HCT116 (cell line): Measurements from ENCODE around the gene WBP1L. TPM values are rescaled to one million over a fixed set of nuclear protein-coding genes. Genes with fewer than 3 reads are reported as not detected.

Experiments used
- ATAC-seq: fragments of 200-7000 bp; cut with Tn5 transposase; 2 replicates; pipeline ENCODE4 v1.9.1; 2020; ENCODE audit warnings: mild to moderate bottlenecking, moderate library complexity
- BruUV-seq: library from RNA; stranded (reverse); fragments of 400-500 nt; replicated peaks from 2 replicates; lab custom pipeline; 2021; lab: Mats Ljungman, UMichigan
- CTCF ChIA-PET: fragments of 300-600 bp; sonication (Branson Sonifier 250); formaldehyde crosslinking; loops from one replicate; lab custom pipeline; 2021; ENCODE audit warnings: antibody characterized with exemption; lab: Charles Lee
- POLR2A ChIA-PET: fragments of 300-600, 350-600 bp; sonication (Branson Sonifier 250); formaldehyde crosslinking; loops from one replicate; lab custom pipeline; 2021; ENCODE audit warnings: antibody characterized with exemption; lab: Charles Lee
- RAD21 ChIA-PET, 2 experiments: fragments of 300-600 bp; sonication (Branson Sonifier 250); formaldehyde crosslinking; loops; one replicate each; lab custom pipeline; 2023; ENCODE audit warnings: low total read pairs in 2 of 2; ENCODE audit not compliant: uncharacterized antibody in 2 of 2, unreplicated experiment in 2 of 2, low non-redundant PET in 1 of 2; lab: Charles Lee
- DNase-seq: peaks from one replicate; pipeline ENCODE4 v3.0.0-alpha.2; 2010; ENCODE audit warnings: low read depth, low spot score
- H2AFZ ChIP-seq: fragments of 200-600 bp; shearing (Covaris generic), sonication (generic); 2 replicates; pipeline ENCODE4 v1.6.1; 2017; ENCODE audit warnings: low read depth, mixed run types, mixed read lengths, antibody characterized with exemption, low read length; ENCODE audit not compliant: poor library complexity, severe bottlenecking
- H3K27ac ChIP-seq: 2 replicates; pipeline ENCODE4 v1.5.1; 2012; ENCODE audit warnings: low read depth, low read length
- H3K27me3 ChIP-seq: fragments of 200-600 bp; sonication (generic); 2 replicates; pipeline ENCODE4 v1.6.1; 2016; ENCODE audit warnings: mixed run types, low read length, mixed read lengths; ENCODE audit not compliant: insufficient read depth
- H3K36me3 ChIP-seq, 2 experiments: fragments of 200-500 bp in 1 of 2; fragments of 200-600 bp in 1 of 2; sonication (Bioruptor generic) in 1 of 2; sonication (generic) in 1 of 2; 2 replicates each; pipeline versions ENCODE4 v1.5.1 to v1.6.1; 2014 to 2016; ENCODE audit warnings: low read length in 2 of 2, inconsistent platforms in 1 of 2, mixed read lengths in 1 of 2, mixed run types in 1 of 2; ENCODE audit not compliant: insufficient read depth in 2 of 2, control insufficient read depth in 1 of 2
- H3K4me1 ChIP-seq, 2 experiments: fragments of 200-600 bp in 1 of 2; sonication (generic) in 1 of 2; 2 replicates each; pipeline versions ENCODE4 v1.5.1 to v1.6.1; 2012 to 2017; ENCODE audit warnings: low read length in 2 of 2, inconsistent platforms in 1 of 2, mild to moderate bottlenecking in 1 of 2, mixed read lengths in 1 of 2, mixed run types in 1 of 2, moderate library complexity in 1 of 2; ENCODE audit not compliant: insufficient read depth in 2 of 2, control insufficient read depth in 1 of 2
- H3K4me2 ChIP-seq: fragments of 200-600 bp; sonication (generic); 2 replicates; pipeline ENCODE4 v1.6.1; 2017; ENCODE audit warnings: mixed run types, low read length, mixed read lengths
- H3K4me3 ChIP-seq, 2 experiments: fragments of 200-600 bp in 1 of 2; sonication (generic) in 1 of 2; replicated peaks in 1 of 2; 2 replicates each; pipeline ENCODE4 v1.5.1; 2011 to 2016; ENCODE audit warnings: low read length in 2 of 2, control low read depth in 1 of 2, low read depth in 1 of 2, mild to moderate bottlenecking in 1 of 2, mixed read lengths in 1 of 2, mixed run types in 1 of 2
- H3K79me2 ChIP-seq: fragments of 200-600 bp; sonication (generic); 2 replicates; pipeline ENCODE4 v1.6.1; 2017; ENCODE audit warnings: mild to moderate bottlenecking, mixed run types, low read length, moderate library complexity, mixed read lengths; ENCODE audit not compliant: insufficient read depth
- H3K9ac ChIP-seq: fragments of 200-600 bp; sonication (generic); 2 replicates; pipeline ENCODE4 v1.6.1; 2016; ENCODE audit warnings: low read length, mixed read lengths
- H3K9me2 ChIP-seq: fragments of 200-600 bp; sonication (generic), shearing (Covaris generic); 2 replicates; pipeline ENCODE4 v1.6.1; 2017; ENCODE audit warnings: mixed run types, mild to moderate bottlenecking, moderate library complexity; ENCODE audit not compliant: insufficient read depth
- H3K9me3 ChIP-seq, 2 experiments: fragments of 200-500 bp in 1 of 2; fragments of 200-600 bp in 1 of 2; sonication (Bioruptor generic) in 1 of 2; sonication (generic) in 1 of 2; 2 replicates each; pipeline ENCODE4 v1.6.1; 2014 to 2017; ENCODE audit warnings: low read length in 2 of 2, mixed read lengths in 2 of 2, inconsistent platforms in 1 of 2, low read depth in 1 of 2, mild to moderate bottlenecking in 1 of 2, mixed run types in 1 of 2, moderate library complexity in 1 of 2; ENCODE audit not compliant: control insufficient read depth in 1 of 2, insufficient read depth in 1 of 2
- H4K20me1 ChIP-seq: fragments of 200-600 bp; sonication (generic), shearing (Covaris generic); 2 replicates; pipeline ENCODE4 v1.6.1; 2017; ENCODE audit warnings: mixed run types, mild to moderate bottlenecking, moderate library complexity; ENCODE audit not compliant: insufficient read depth
- CBX3 ChIP-seq: IDR thresholded peaks from 2 replicates; pipeline ENCODE4 v1.6.1; 2012; ENCODE audit warnings: low read depth
- CEBPB ChIP-seq: IDR thresholded peaks from 2 replicates; pipeline ENCODE4 v1.6.1; 2012; ENCODE audit warnings: low read depth
- EGR1 ChIP-seq: IDR thresholded peaks from 2 replicates; pipeline ENCODE4 v1.6.1; 2012; ENCODE audit warnings: low read depth
- ELF1 ChIP-seq: IDR thresholded peaks from 2 replicates; pipeline ENCODE4 v1.6.1; 2012; ENCODE audit warnings: low read depth, borderline replicate concordance
- EZH2phosphoT487 ChIP-seq: fragments of 200-600 bp; IDR thresholded peaks from 2 replicates; pipeline ENCODE4 v1.6.1; 2018; ENCODE audit warnings: antibody characterized with exemption, borderline replicate concordance
- JUND ChIP-seq: IDR thresholded peaks from 2 replicates; pipeline ENCODE4 v1.6.1; 2012
- POLR2A ChIP-seq: IDR thresholded peaks from 2 replicates; pipeline ENCODE4 v1.7.0; 2011; ENCODE audit warnings: borderline replicate concordance; ENCODE audit not compliant: insufficient read depth, insufficient read length; ENCODE audit errors: extremely low read depth
- POLR2AphosphoS5 ChIP-seq: IDR thresholded peaks from 2 replicates; pipeline ENCODE4 v1.6.1; 2011; ENCODE audit warnings: mild to moderate bottlenecking, low read depth, low read length, moderate library complexity
- RAD21 ChIP-seq: IDR thresholded peaks from 2 replicates; pipeline ENCODE4 v1.6.1; 2012; ENCODE audit warnings: low read depth, mild to moderate bottlenecking
- SIN3A ChIP-seq: IDR thresholded peaks from 2 replicates; pipeline ENCODE4 v1.6.1; 2012; ENCODE audit warnings: low read depth
- SRF ChIP-seq: IDR thresholded peaks from 2 replicates; pipeline ENCODE4 v1.6.1; 2012; ENCODE audit warnings: low read depth
- TCF7L2 ChIP-seq: IDR thresholded peaks from 2 replicates; pipeline ENCODE4 v1.7.0; 2011; ENCODE audit warnings: borderline replicate concordance, inconsistent platforms; ENCODE audit not compliant: insufficient read depth, insufficient read length; ENCODE audit errors: extremely low read depth
- ZFX ChIP-seq: fragments of 450-650 bp; IDR thresholded peaks from 2 replicates; pipeline ENCODE4 v1.6.1; 2017
- ZNF274 ChIP-seq: fragments of 200-500 bp; sonication (Bioruptor generic); IDR thresholded peaks from 2 replicates; pipeline ENCODE4 v1.6.1; 2014; ENCODE audit warnings: mild to moderate bottlenecking, low read depth, low read length, inconsistent platforms
- intact Hi-C: fragments of 100-400 bp; cut with micrococcal nuclease; formaldehyde crosslinking; loops from 2 replicates; pipeline ENCODE4 v1.10.0; 2022
- total RNA-seq: library from RNA; stranded (reverse); gene quantifications from one replicate; pipeline ENCODE4 v1.2.1, GENCODE V29; 2021; ENCODE audit not compliant: unreplicated experiment
- TF ChIP-seq, protein P1 (sequence below): IDR thresholded peaks from 2 replicates; pipeline ENCODE4 v1.6.1; 2012
- TF ChIP-seq, protein P2 (sequence below), 3 experiments: fragments of 200-600 bp in 1 of 3; sonication (generic) in 1 of 3; IDR thresholded peaks in 2 of 3; conservative IDR thresholded peaks in 1 of 3; 2 replicates each; pipeline ENCODE4 v1.5.1; 2012 to 2017; ENCODE audit warnings: low read depth in 2 of 3, low read length in 2 of 3, antibody characterized with exemption in 1 of 3, borderline replicate concordance in 1 of 3, control low read depth in 1 of 3, mild to moderate bottlenecking in 1 of 3, mixed read lengths in 1 of 3, mixed run types in 1 of 3, moderate library complexity in 1 of 3; ENCODE audit not compliant: insufficient read depth in 1 of 3
- TF ChIP-seq, protein P3 (sequence below): IDR thresholded peaks from 2 replicates; pipeline ENCODE4 v1.6.1; 2012; ENCODE audit warnings: low read depth
- TF ChIP-seq, protein P4 (sequence below): IDR thresholded peaks from 2 replicates; pipeline ENCODE4 v1.6.1; 2011; ENCODE audit warnings: mild to moderate bottlenecking, low read length, moderate library complexity; ENCODE audit not compliant: insufficient replicate concordance; ENCODE audit errors: extremely low read depth
- TF ChIP-seq, protein P5 (sequence below): IDR thresholded peaks from 2 replicates; pipeline ENCODE4 v1.6.1; 2012

The WBP1L gene
- total RNA-seq, 1 experiment from 2014 or later, result 25.2 TPM

DNA sequence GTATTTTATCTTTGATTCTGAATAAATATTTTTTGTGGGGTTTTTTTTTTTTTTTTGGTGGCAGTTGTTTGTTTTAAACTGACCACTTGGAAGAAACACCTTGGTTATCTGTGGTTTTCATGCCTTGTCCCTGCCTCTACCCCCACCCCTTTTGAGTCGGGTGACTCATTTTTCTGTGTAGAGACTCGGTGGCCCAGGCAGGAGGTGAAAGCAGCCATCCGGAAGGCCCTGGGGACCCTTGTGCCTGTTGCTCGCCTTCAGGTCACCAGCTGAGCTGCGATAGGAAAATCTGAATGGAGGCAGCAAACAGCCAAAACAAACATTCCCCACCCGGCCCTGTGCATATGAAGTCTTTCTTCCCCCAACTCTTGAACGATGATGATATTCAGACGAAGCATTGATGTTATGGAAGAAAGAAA lies 70.7 kb downstream of the WBP1L start:
- Histone ChIP-seq H3K9ac (no peak overlapping the region), H3K27me3 (no peaks in the 10 kb centered on the region), H3K4me1 (no peaks in the 10 kb centered on the region)
- TF ChIP-seq CBX3 (no peak), SIN3A (no peak), CEBPB (no peak), JUND (no peak), EGR1 (no peak), ZFX (no peak), POLR2AphosphoS5 (no peak), EZH2phosphoT487 (no peak), POLR2A (no peak), TCF7L2 (no peak), ZNF274 (no peak), ELF1 (no peak), SRF (no peak), RAD21 (no peak)
- TF ChIP-seq, protein P1, sequence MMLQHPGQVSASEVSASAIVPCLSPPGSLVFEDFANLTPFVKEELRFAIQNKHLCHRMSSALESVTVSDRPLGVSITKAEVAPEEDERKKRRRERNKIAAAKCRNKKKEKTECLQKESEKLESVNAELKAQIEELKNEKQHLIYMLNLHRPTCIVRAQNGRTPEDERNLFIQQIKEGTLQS, result no peak
- TF ChIP-seq, protein P2, sequence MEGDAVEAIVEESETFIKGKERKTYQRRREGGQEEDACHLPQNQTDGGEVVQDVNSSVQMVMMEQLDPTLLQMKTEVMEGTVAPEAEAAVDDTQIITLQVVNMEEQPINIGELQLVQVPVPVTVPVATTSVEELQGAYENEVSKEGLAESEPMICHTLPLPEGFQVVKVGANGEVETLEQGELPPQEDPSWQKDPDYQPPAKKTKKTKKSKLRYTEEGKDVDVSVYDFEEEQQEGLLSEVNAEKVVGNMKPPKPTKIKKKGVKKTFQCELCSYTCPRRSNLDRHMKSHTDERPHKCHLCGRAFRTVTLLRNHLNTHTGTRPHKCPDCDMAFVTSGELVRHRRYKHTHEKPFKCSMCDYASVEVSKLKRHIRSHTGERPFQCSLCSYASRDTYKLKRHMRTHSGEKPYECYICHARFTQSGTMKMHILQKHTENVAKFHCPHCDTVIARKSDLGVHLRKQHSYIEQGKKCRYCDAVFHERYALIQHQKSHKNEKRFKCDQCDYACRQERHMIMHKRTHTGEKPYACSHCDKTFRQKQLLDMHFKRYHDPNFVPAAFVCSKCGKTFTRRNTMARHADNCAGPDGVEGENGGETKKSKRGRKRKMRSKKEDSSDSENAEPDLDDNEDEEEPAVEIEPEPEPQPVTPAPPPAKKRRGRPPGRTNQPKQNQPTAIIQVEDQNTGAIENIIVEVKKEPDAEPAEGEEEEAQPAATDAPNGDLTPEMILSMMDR (IDR thresholded peaks at IDR 0.05 in 2 of 3, conservative IDR thresholded peaks at IDR 0.05 in 1 of 3; ENCODE audit: borderline replicate concordance in 1 of 3, insufficient read depth in 1 of 3, low read depth in 2 of 3, low read length in 2 of 3), result no peak
- TF ChIP-seq, protein P3, sequence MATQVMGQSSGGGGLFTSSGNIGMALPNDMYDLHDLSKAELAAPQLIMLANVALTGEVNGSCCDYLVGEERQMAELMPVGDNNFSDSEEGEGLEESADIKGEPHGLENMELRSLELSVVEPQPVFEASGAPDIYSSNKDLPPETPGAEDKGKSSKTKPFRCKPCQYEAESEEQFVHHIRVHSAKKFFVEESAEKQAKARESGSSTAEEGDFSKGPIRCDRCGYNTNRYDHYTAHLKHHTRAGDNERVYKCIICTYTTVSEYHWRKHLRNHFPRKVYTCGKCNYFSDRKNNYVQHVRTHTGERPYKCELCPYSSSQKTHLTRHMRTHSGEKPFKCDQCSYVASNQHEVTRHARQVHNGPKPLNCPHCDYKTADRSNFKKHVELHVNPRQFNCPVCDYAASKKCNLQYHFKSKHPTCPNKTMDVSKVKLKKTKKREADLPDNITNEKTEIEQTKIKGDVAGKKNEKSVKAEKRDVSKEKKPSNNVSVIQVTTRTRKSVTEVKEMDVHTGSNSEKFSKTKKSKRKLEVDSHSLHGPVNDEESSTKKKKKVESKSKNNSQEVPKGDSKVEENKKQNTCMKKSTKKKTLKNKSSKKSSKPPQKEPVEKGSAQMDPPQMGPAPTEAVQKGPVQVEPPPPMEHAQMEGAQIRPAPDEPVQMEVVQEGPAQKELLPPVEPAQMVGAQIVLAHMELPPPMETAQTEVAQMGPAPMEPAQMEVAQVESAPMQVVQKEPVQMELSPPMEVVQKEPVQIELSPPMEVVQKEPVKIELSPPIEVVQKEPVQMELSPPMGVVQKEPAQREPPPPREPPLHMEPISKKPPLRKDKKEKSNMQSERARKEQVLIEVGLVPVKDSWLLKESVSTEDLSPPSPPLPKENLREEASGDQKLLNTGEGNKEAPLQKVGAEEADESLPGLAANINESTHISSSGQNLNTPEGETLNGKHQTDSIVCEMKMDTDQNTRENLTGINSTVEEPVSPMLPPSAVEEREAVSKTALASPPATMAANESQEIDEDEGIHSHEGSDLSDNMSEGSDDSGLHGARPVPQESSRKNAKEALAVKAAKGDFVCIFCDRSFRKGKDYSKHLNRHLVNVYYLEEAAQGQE, result no peak
- TF ChIP-seq, protein P4, sequence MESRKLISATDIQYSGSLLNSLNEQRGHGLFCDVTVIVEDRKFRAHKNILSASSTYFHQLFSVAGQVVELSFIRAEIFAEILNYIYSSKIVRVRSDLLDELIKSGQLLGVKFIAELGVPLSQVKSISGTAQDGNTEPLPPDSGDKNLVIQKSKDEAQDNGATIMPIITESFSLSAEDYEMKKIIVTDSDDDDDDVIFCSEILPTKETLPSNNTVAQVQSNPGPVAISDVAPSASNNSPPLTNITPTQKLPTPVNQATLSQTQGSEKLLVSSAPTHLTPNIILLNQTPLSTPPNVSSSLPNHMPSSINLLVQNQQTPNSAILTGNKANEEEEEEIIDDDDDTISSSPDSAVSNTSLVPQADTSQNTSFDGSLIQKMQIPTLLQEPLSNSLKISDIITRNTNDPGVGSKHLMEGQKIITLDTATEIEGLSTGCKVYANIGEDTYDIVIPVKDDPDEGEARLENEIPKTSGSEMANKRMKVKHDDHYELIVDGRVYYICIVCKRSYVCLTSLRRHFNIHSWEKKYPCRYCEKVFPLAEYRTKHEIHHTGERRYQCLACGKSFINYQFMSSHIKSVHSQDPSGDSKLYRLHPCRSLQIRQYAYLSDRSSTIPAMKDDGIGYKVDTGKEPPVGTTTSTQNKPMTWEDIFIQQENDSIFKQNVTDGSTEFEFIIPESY, result no peak
- TF ChIP-seq, protein P5, sequence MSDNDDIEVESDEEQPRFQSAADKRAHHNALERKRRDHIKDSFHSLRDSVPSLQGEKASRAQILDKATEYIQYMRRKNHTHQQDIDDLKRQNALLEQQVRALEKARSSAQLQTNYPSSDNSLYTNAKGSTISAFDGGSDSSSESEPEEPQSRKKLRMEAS, result no peak
- TF ChIP-seq, all 23 proteins: peak for 0
- POLR2A ChIA-PET, result no interaction called here
- RAD21 ChIA-PET, result no interaction called here
- H3K4me2 ChIP-seq, result no peak overlapping the region
- H3K27ac ChIP-seq, result no peak overlapping the region
- H3K9me3 ChIP-seq, result no peaks in the 10 kb centered on the region
- no peak for DNase-seq
- no peak overlapping the region for H2AFZ ChIP-seq
- no peak overlapping the region for H3K4me3 ChIP-seq
- ATAC-seq, result no peak
- intact Hi-C loops, result no loop called here
- no TSS peak for BruUV-seq
- H3K36me3 ChIP-seq, result peaks cover 0 to 6% of the 10 kb centered on the region in 2 experiments; a peak in 1 of 4 replicates
- H3K79me2 ChIP-seq, result no peaks in the 10 kb centered on the region
- CTCF ChIA-PET, result no interaction called here
- no peaks in the 10 kb centered on the region for H4K20me1 ChIP-seq
- no peaks in the 10 kb centered on the region for H3K9me2 ChIP-seq
